ENCODE measurements around the gene RAPH1.

The RAPH1 gene

DNA sequence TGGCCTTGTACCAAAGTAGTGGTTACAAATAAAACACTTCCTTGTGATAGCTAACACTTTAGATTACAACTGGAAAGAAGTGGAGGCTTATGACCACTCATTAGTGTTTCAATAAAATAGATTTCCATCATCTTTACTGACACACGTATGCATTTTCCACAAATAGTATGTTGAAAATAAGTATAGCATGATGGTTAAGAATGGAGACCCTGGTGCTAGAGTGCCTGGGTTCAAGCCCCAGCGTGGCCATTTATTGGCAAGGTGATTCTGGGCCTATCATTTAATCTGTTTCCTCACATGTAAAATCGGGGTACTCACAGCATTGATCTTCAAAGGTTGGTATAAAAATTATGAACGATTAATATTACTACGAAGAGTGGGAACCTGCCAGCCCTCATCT lies 54.5 kb downstream of the RAPH1 start:
- DNase-seq (ENCODE audit: low spot score): no peak

DNA sequence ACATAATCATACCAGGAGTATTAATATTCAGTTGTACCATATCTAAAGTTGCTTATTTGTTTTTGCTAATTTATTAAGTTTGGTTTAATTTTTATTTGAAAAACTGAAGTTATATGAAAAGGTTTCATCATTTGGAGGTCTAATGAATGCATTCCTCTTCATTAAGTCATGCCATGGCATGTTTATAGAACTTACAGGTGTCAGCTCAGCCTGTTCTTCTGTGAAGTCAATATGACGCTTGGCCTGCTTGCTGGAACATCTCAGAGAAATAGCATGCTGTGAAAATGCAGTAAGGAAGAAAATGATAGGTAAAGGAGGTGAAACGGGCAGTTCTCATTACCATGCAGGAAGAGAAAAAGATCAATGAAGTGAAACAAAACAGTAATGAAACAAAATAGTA lies 58.2 kb downstream of the RAPH1 start:
- DNase-seq (ENCODE audit: low spot score): no peak

DNA sequence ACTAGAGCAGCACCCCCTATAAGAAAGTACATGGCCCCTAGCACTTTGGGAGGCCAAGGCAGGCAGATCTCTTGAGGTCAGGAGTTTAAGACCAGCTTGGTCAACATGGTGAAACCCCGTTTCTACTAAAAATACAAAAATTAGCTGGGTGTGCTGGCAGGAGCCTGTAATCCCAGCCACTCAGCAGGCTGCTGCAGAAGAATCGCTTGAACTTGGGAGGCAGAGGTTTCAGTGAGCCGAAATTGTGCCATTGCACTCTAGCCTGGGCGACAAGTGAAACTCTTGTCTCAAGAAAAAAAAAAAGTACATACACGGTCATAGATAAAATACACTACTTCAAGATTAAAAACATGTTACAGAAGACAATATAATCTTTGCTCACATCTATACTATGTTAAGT lies 63.8 kb downstream of the RAPH1 start:
- no peak for DNase-seq (ENCODE audit: low spot score)

DNA sequence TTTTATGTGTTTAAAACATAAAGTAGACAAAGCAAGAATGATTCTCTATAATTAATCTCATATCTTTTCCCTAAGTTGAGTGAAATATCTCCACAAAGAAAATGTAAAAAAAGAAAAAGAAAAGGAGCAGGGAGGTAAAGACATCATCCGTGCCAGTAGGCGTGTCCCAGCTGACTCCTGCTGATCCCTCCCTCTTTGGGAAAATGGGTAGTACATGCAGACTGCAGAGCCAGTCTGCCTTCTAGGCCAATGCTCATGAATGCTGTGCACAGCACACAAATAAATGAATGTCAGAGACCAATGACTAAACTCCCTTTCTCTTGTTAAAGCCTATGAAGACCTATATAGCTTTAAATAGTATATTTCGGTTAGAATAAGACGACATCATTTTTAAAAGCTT lies 64.7 kb downstream of the RAPH1 start:
- no peak for DNase-seq (ENCODE audit: low spot score)

DNA sequence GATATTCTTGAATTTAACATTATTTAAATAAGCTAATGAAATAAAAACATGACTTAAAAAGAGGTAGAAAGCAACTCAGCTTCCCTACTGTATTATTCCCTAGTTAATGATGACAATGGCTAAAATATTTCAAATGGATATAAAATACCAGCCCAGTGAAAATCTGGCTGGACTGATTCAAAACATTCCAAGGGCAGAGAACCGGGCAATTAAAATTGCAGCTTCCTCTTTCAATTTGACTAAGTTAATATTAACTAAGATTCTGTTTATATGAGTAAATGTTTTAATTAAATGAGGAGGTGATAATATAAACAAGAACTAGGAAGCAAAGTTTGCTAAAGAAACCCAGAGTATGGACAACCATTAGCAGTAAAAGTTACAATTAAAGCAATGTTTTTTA lies 65.6 kb downstream of the RAPH1 start:
- DNase-seq (ENCODE audit: low spot score): no peak

DNA sequence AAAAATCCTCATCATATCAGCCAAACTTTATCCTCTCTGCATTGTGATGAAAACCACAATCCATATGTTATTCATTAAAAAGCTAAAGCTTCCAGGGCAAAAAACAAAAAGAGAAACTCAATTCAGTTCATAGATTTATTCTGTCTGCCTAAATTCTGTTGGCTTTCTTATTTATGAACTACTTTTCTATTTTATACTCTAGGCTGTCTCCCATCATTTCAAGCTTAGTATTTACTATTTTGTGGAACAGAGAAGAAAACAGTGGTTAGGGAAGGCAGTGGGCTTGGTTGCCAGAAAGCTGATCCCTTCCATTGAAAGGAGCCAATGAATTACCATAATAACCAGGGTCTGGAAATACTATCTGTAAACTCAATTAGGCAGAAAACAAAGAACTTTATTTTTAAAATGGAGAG lies 71.8 kb downstream of the RAPH1 start:
- DNase-seq (ENCODE audit: low spot score): no peak

DNA sequence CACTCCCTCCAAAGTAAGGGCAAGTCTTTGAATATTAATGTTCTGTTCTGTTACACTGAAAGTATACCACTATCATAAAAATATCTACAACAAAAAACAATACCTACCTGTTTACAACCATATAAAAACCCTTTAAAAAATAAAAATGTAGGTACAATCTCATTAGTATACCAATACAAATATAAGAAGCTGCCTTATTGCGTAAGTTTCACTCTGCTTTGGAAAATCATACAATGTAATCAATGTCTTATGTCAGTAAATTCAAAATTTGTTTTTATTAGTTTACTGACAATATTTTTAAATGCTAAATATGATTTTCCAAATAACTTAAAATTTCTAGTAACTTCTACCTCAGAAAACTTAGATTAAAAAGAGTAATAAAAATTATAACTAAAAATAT lies 72.8 kb downstream of the RAPH1 start:
- no peak for DNase-seq (ENCODE audit: low spot score)

DNA sequence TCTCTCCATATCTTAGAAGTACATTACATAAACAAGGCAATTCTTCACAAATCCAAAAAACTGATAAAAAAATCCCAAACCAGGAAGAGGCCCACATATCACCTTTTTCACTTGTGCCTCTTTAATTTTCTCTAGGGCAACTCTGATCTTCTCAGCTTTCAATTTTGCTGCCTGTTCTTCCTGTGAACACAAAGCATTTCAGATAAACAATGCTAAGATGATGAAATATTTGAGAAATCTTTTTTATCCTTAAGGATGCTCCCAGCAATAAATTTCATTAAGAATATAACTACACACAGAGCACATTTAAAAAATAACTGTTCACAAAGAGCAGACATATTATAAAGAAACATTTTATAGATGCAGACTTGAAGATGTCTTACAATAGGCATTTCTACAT lies 73.4 kb downstream of the RAPH1 start:
- DNase-seq (ENCODE audit: low spot score): no peak

DNA sequence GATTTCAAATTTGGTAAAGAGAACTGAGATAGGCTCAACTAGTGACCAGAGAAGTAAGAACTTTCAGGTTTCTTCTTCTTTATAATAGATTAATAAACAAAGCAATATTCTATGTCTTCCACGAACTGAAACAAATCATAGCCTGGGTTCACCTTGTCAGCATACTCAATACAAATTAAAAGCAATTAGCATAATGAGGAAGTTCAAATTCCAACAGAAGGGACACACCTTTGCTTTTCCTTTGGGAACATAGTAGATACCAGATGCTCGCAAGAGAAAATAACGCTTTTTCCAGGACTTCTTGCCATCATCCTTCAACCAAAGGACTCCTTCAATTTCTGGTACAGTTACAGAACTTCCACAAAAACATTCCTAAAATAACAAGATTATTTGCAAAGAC lies 79.9 kb downstream of the RAPH1 start:
- DNase-seq (ENCODE audit: low spot score): no peak

DNA sequence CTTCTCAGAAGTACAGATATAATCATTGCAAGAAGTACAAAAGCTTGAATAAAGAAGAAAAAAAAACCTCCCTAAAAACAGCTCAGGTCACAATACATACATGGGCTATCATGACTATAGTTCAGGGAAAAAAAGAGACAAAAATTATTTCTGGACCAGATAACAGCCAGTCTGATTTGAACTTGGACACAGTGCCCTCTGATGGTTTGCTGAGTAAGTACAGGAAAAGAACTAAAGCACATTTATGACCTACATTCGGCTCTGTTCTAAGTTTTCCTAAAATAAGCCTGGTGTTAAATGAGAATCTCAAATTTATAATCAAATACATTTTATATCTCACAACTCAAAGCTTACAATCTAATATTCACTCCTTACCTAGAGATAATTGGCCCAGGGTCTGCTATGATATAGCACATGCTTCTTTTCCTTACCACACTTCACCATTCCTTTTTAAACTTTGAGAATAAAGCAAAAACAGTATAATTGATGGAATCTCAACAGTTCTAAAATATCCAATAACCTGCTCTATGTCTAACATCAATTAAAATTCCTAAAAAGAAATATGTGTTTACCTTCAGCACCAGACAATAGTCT lies 81.1 kb downstream of the RAPH1 start:
- DNase-seq (ENCODE audit: low spot score): peak; percentile 62

DNA sequence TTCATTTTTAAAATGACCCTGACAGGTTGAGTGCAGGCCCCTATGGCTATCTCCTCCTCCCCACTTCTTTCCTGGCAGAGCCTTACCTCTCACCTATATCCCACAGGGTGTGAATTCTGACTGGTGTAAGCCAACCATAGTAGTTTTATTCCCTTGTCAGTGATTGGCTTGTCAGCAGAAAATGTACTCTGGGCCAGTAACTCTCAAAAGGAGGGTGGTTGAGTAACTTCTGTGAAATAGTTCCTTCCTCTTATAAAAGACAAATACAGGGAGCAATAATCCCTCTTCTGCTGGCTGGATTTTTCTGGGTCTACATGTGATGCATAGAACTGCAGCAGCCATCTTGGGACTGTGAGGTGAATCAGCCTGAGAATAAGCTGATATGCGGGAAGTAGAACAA lies 83.4 kb downstream of the RAPH1 start:
- no peak for DNase-seq (ENCODE audit: low spot score)

DNA sequence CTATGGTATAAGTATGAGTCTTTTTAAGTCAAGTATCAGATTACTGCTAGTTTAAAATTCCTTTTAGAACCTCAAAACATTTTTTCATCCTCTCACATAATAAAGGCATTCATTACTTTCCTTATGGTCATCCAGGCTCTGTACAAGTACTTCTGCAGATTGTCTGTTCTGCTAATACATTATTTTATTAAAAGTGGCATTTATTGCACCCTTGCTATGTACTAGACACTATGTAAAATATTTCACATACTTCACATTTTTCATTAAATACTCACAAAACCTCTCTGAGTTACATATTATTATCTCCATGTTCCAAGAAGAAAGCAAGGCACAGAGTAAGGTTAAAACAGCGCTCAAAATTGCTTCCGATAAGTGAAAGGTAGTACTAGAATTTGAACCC lies 84.1 kb downstream of the RAPH1 start:
- DNase-seq (ENCODE audit: low spot score): no peak

DNA sequence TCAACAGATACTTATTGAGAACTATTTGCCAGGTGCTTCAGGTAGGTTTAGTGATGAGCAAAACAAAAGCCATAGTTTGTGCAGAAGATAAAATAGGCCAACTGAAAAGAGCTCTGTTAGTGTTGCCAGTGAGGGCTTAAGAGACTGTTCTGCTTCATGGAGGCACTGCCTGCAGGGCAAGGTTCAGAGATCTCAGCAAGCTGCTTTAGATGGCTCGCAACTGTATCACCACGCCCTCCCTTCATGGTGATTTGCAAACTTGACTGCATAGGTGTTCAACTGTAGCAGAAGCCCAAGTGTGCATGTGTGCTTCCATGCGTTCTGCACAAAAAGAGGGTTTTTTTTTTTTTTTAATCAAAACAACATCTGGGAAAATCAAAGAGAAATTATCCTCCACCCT lies 84.5 kb downstream of the RAPH1 start:
- DNase-seq (ENCODE audit: low spot score): no peak

DNA sequence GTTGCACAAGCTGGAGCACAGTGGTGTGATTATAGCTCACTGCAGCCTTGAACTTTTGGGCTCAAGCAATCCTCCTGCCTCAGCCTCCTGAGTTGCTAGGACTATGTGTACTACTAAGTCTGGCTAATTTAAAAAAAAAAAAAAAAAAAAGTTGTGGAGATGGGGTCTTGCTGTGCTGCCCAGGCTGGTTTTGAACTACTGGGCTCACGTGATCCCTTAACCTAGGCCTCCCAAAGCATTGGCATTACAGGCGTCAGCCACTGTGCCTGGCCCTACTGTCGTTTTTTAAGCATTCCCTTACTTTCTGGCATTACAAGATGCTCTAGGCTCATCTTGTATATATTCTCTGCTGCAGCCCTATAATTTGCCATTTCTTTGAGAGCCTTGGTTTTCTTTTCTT lies 88.3 kb downstream of the RAPH1 start:
- no peak for DNase-seq (ENCODE audit: low spot score)

DNA sequence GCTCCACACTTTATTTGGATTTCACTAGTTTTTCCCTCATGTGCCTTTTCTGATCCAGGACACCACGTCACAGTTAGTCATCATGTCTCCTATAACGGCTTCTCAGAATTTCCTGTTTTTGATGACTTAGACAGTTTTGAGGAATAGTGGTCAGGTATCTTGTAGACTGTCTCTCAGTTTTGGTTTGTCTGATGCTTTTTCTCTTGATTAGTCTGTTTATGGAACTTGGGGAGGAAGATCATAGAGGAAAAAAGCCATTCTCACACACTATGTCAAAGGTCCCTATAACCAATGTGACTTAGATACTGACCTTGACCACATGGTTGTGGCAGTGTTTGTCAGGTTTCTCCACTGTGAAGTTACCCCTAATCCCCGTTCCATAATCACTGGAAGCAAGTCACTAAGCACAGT lies 89.0 kb downstream of the RAPH1 start:
- DNase-seq (ENCODE audit: low spot score): no peak

DNA sequence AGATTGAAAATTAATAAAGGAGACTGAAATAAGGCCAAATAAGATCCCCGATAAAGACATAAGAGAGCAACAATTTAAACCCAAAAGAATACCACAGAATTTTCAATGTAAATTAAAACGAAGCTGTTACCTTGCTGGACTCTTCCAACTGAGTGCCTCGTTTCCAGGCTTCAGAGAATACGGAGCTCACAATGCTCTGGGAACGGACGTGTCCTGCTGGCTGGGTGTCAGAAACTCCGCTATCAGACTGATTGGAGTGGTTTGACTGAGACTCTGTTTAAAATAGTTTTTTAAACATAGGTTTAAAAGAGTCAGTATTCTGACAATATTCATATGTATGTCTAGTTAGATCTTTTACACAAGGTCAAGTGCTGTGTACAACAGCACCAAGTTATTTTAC lies 90.4 kb downstream of the RAPH1 start:
- no peak for DNase-seq (ENCODE audit: low spot score)

DNA sequence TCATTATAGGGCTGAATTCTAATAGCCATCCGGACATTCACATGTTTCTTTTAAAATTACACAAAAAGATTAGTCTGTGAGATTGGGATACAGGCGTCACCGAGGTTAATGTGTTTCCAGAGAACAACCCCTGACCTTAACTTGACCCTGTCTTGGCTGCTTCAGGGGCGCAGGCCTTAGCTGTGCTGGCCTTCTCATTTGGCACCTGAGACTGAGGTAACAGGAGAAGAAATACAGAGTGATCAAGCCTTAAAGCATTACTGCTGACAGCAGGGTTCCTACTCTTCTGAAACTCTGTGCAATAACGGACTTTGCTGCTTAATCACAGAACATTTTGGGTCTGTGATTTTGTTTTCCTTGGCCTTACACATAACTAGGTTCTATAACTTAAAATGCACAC lies 92.6 kb downstream of the RAPH1 start:
- DNase-seq (ENCODE audit: low spot score): no peak

DNA sequence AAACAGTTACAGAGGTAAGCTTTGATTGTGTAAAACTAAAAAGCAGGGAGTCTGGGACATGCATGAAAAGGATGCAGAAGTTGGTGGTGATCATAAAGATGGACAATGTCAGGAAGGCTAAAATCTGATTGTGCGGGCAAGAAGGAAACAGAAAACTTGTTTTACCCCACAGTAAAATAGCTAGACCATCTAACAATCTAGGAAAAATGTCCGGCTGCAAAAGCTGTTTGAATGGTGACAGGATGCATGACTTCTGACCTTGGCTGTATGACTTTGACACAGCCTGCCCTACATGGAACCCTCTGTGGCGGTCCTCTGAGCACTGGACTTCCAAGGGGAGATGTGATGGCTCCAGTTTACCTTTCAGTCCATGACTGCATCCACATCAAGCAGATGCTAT lies 93.6 kb downstream of the RAPH1 start:
- no peak for DNase-seq (ENCODE audit: low spot score)

DNA sequence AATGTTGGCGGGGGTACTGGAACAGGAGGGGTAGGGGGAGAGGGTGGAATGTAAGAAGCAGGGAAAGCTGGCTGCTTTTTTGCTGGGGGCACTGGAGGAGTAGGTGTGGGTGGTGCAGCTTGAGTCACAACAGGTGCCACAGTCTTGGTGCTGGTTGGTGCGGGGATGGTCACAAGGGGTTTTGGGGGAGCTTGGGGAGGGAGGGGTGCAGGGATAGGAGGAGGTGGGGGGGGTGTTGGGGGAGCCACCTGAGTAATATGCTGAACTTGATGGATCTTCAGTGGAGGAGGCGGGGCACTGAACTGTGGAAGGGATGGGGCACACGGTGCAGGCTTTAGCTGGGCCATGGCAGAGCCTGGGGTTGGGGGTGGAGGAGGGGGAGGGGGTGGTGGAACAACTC lies 94.4 kb downstream of the RAPH1 start:
- DNase-seq (ENCODE audit: low spot score): no peak

DNA sequence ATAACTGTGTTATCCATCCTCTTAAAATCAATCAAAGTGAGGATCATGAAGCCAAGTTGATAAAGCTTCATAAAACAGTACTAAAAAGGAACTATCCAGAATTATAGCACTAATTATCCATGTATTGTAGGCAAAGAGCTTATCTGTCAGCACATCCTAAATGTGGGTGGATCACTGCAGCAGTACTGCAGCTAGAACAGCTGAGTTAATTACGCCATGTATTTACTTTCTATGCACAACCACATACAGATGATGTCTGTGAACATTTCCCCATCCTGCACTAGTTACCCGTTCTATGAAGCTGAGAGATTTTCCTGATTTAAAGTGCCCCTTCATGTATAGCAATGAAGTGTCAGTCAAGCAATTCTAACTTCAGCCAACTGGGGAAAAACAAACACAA lies 96.6 kb downstream of the RAPH1 start:
- DNase-seq (ENCODE audit: low spot score): no peak

DNA sequence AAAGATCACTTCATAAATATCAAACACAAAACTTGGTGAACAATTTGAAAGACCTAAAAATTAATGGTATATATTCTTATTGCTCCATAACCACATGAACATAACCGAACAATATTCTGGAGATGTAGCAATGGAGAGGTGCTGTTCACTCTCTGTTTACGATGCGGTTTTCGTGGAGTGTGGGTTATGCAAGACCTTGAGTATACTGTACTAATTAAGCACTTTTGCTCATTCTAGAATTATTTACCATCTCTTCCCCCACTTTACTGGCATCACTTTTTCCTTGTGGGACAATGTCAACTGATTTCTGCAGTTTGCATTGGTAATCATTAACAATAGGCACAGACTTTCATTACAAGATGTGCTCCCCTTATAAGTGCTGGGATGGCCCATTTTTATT lies 97.6 kb downstream of the RAPH1 start:
- DNase-seq (ENCODE audit: low spot score): no peak

DNA sequence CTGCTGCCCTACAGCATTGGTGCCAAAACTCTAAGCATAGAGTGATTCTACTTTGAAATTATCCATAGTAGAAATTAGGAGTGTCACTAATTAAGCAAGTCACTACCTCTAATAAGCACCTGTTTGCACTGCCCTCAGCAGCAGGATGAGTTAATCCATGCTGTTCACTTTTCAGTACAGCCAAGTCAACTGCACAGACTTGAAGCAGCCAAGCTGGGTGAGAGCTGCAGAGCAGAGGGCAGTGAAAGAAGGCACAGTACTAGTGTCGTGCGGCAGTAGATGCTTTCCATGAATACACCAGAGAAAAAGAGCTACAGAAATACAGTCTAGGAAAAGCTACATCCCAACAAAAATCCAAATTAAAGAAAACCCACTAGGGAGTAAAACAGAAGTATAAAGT lies 98.6 kb downstream of the RAPH1 start:
- no peak for DNase-seq (ENCODE audit: low spot score)

DNA sequence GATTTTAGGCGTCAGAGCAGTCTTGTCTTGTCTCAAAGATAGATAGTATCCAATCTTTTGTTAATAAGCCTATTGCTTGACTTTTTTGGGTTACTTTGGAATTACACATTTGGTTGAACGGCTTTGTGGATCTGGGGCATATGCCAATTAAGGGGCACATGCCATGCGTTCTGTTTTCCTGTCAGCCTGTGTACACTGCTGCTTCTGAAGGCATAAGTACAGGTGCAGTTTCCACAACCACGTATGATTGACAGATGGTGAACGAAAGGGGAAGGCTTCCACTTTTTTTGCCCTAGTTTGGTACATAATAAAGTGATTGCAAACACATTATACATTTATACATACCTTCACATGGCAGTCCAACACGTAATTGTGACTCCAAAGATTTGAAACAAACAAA lies 102.3 kb downstream of the RAPH1 start:
- no peak for DNase-seq (ENCODE audit: low spot score)

DNA sequence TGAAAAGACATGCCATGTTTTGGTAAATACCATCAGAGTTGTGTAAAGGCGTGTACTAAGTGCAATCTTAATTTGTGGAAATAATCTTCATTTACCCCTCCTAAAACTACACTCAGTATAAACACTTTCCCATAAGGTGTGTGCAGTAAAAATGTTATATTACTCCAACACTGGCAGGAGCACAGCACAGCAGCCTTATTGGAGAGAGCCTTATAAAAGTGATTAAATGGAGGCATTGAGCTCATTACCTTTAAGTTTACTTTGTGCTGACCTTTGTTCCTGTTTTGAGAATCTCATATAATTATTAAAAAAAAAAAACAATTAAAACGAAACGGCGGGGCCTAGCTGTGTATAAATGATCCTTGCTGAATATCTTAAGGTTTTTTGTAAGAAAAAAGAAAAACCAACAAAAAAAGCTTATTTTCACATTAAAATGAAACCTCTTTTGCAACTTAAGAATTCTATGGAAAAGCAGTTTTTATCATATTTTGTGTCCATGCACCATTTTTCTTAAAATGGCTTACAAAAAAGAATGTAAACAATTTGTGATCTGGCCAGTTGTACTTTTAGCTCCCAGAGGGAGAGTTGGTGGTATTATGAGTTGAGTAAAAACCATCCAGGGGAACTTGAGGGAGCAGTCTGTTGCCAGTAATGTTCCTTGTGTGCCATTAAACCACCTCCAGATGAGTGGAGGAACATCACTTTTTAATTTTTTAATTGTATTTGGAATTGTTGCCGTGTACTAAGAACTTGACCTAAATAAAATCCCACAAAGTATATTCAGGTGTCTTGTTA lies 103.5 kb downstream of the RAPH1 start:
- no peak for DNase-seq (ENCODE audit: low spot score)
